ENCODE data around the gene KIF2C. TPM values are rescaled to one million over a fixed set of nuclear protein-coding genes. Genes with fewer than 3 reads are reported as not detected.

KIF2C gene
- total and polyA plus RNA-seq, 9 of the 15 experiments (the other 6 are each of a cell fraction or from before 2014, with no cell fraction given), result 84.9 to 226 (median 169) TPM

DNA sequence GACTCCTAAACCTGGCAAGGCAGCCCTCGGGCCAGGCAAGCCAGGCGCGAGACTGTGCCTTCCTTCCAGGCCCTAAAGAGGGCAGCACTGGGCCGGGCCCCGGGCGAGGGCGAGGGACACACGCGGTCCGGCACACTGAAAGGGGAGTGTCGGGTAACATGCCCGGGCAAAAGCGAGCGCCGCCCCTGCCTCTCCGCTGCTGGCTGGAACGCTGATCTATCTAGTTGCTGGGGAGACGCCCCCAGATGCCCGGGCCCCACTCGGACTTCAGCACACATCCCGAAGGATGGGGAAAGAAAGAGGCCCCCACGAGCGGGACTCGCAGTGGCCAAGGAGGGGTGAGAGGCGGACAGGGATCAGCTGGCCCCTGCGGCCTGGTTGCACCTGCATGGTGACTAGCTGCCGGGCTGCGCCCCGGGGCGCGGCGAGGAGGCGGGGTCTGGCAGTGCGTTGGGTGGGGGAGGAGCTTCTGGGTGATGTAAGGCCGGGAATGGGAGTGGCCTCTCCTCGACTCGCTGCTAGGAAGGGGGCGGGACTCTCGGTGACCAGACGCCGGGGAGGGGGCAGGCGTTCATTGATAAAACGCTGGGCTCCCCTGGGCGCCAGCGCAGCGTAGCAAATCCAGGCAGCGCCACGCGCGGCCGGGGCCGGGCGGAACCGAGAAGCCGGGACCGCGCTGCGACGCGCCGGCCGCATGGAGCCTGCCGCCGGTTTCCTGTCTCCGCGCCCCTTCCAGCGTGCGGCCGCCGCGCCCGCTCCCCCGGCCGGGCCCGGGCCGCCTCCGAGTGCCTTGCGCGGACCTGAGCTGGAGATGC is 60.3 kb downstream of the KIF2C start, which contains the start of gene PLK3 (continued):
- TF ChIP-seq, protein P1, sequence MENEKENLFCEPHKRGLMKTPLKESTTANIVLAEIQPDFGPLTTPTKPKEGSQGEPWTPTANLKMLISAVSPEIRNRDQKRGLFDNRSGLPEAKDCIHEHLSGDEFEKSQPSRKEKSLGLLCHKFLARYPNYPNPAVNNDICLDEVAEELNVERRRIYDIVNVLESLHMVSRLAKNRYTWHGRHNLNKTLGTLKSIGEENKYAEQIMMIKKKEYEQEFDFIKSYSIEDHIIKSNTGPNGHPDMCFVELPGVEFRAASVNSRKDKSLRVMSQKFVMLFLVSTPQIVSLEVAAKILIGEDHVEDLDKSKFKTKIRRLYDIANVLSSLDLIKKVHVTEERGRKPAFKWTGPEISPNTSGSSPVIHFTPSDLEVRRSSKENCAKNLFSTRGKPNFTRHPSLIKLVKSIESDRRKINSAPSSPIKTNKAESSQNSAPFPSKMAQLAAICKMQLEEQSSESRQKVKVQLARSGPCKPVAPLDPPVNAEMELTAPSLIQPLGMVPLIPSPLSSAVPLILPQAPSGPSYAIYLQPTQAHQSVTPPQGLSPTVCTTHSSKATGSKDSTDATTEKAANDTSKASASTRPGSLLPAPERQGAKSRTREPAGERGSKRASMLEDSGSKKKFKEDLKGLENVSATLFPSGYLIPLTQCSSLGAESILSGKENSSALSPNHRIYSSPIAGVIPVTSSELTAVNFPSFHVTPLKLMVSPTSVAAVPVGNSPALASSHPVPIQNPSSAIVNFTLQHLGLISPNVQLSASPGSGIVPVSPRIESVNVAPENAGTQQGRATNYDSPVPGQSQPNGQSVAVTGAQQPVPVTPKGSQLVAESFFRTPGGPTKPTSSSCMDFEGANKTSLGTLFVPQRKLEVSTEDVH (IDR thresholded peaks at IDR 0.05; ENCODE audit: low read depth, partially characterized antibody), result peak; percentile 57
- TF ChIP-seq, protein P2, sequence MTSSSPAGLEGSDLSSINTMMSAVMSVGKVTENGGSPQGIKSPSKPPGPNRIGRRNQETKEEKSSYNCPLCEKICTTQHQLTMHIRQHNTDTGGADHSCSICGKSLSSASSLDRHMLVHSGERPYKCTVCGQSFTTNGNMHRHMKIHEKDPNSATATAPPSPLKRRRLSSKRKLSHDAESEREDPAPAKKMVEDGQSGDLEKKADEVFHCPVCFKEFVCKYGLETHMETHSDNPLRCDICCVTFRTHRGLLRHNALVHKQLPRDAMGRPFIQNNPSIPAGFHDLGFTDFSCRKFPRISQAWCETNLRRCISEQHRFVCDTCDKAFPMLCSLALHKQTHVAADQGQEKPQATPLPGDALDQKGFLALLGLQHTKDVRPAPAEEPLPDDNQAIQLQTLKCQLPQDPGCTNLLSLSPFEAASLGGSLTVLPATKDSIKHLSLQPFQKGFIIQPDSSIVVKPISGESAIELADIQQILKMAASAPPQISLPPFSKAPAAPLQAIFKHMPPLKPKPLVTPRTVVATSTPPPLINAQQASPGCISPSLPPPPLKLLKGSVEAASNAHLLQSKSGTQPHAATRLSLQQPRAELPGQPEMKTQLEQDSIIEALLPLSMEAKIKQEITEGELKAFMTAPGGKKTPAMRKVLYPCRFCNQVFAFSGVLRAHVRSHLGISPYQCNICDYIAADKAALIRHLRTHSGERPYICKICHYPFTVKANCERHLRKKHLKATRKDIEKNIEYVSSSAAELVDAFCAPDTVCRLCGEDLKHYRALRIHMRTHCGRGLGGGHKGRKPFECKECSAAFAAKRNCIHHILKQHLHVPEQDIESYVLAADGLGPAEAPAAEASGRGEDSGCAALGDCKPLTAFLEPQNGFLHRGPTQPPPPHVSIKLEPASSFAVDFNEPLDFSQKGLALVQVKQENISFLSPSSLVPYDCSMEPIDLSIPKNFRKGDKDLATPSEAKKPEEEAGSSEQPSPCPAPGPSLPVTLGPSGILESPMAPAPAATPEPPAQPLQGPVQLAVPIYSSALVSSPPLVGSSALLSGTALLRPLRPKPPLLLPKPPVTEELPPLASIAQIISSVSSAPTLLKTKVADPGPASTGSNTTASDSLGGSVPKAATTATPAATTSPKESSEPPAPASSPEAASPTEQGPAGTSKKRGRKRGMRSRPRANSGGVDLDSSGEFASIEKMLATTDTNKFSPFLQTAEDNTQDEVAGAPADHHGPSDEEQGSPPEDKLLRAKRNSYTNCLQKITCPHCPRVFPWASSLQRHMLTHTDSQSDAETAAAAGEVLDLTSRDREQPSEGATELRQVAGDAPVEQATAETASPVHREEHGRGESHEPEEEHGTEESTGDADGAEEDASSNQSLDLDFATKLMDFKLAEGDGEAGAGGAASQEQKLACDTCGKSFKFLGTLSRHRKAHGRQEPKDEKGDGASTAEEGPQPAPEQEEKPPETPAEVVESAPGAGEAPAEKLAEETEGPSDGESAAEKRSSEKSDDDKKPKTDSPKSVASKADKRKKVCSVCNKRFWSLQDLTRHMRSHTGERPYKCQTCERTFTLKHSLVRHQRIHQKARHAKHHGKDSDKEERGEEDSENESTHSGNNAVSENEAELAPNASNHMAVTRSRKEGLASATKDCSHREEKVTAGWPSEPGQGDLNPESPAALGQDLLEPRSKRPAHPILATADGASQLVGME (CRISPR knock-in tag; IDR thresholded peaks at IDR 0.05), result peak; percentile 89
- TF ChIP-seq ZBTB17 (CRISPR knock-in tag; IDR thresholded peaks at IDR 0.05), result peak; percentile 85
- peak; percentile 94 for TF ChIP-seq ZFX (CRISPR knock-in tag; IDR thresholded peaks at IDR 0.05)
- TF ChIP-seq RBM34 (IDR thresholded peaks at IDR 0.05; ENCODE audit: borderline replicate concordance, insufficient read depth, low read length), result no peak
- TF ChIP-seq, protein P3, sequence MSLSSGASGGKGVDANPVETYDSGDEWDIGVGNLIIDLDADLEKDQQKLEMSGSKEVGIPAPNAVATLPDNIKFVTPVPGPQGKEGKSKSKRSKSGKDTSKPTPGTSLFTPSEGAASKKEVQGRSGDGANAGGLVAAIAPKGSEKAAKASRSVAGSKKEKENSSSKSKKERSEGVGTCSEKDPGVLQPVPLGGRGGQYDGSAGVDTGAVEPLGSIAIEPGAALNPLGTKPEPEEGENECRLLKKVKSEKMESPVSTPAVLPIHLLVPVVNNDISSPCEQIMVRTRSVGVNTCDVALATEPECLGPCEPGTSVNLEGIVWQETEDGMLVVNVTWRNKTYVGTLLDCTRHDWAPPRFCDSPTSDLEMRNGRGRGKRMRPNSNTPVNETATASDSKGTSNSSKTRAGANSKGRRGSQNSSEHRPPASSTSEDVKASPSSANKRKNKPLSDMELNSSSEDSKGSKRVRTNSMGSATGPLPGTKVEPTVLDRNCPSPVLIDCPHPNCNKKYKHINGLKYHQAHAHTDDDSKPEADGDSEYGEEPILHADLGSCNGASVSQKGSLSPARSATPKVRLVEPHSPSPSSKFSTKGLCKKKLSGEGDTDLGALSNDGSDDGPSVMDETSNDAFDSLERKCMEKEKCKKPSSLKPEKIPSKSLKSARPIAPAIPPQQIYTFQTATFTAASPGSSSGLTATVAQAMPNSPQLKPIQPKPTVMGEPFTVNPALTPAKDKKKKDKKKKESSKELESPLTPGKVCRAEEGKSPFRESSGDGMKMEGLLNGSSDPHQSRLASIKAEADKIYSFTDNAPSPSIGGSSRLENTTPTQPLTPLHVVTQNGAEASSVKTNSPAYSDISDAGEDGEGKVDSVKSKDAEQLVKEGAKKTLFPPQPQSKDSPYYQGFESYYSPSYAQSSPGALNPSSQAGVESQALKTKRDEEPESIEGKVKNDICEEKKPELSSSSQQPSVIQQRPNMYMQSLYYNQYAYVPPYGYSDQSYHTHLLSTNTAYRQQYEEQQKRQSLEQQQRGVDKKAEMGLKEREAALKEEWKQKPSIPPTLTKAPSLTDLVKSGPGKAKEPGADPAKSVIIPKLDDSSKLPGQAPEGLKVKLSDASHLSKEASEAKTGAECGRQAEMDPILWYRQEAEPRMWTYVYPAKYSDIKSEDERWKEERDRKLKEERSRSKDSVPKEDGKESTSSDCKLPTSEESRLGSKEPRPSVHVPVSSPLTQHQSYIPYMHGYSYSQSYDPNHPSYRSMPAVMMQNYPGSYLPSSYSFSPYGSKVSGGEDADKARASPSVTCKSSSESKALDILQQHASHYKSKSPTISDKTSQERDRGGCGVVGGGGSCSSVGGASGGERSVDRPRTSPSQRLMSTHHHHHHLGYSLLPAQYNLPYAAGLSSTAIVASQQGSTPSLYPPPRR (CRISPR knock-in tag; IDR thresholded peaks at IDR 0.05; ENCODE audit: borderline replicate concordance), result peak; percentile 49; the same call in 1 of the 2 replicates
- TF ChIP-seq ZNF766 (CRISPR knock-in tag; conservative IDR thresholded peaks at IDR 0.05), result 0 out of 2 replicates have a peak, but pooled peaks have one; percentile 60
- TF ChIP-seq SP1 (CRISPR knock-in tag; IDR thresholded peaks at IDR 0.05), result peak; percentile 86; the same call in 1 of the 2 replicates
- TF ChIP-seq MCM2 (IDR thresholded peaks at IDR 0.05; ENCODE audit: low read depth), result no peak
- TF ChIP-seq KDM2B (CRISPR knock-in tag; IDR thresholded peaks at IDR 0.05), result peak; percentile 35
- TF ChIP-seq NCOR1 (IDR thresholded peaks at IDR 0.05), result no peak
- peak; percentile 74 for TF ChIP-seq STAG1 (CRISPR knock-in tag; IDR thresholded peaks at IDR 0.05; ENCODE audit: borderline replicate concordance)

Data from K562 (cell line).